Heart left ventricle (tissue), 13 donors: ENCODE measurements around the gene TBCE.

Source experiments
- CTCF ChIP-seq, 12 donors: fragments of 200-600 bp; sonication (generic) in 4 of 12; IDR thresholded peaks; one replicate each; pipeline versions ENCODE4 v1.5.0 to v1.8.0; 2018 to 2022; ENCODE audit warnings: antibody characterized with exemption in 12 of 12, mild to moderate bottlenecking in 5 of 12
- POLR2A ChIP-seq, 2 donors: fragments of 450-650 bp; IDR thresholded peaks; one replicate each; pipeline ENCODE4 v1.6.1; 2017; ENCODE audit warnings: antibody characterized with exemption in 2 of 2, mild to moderate bottlenecking in 2 of 2, moderate library complexity in 2 of 2
- donor health status: ischemic (EF 13 %, LVEDD 7.1; RV severe dilation, severe dysfunction).
- donor health status: DM: no; HTN: yes; CAD: no.
- donor health status: DM: no; HTN: no; CAD: no.
- donor health status: ischemic (EF 25% LVEDD 6.9; RV normal size, moderate dysfunction).
- donor health status: ischemic (EF 25% LVEDD 5.7; RV mildly dilated, moderate dysfunction).
- donor health status: ischemic (EF 35%, LVEDD 5.7; RV mildly dilated, moderate dysfunction).
- donor health status: nonischemic (EF 11% LVEDD 7.7; RV severe dilation, severe dysfunction).
- donor health status: DM: yes; HTN: yes; CAD: no.
- donor health status: PGD.
- donor health status: ischemic (EF 29% LVEDD 5.4; RV normal size, mild dysfunction).
- donor health status: nonischemic (EF 23%, LVEDD 6.1; RV moderate dilation, normal function).

- TF ChIP-seq POLR2A (IDR thresholded peaks at IDR 0.05) (no peak), CTCF (IDR thresholded peaks at IDR 0.05) (no peak)
These were observed 54.5 kb downstream of the TBCE start for GRCh38 chr1:235421751-235422150.
